ENCODE measurements around the gene TFEC.
"Not testable (repeated sequence)": the region's sequence is repeated elsewhere in the genome, so short reads cannot be mapped to it uniquely, and the experiment has no call there.

The TFEC gene

GRCh38 chr7:116024826-116025809, 5.4 kb downstream of the TFEC start:
- no peak for DNase-seq (ENCODE audit: low read depth)
- TF ChIP-seq CTCF (conservative IDR thresholded peaks at IDR 0.05; ENCODE audit: low read length) = no peak
- H3K4me3 ChIP-seq (ENCODE audit: low read length) = no peak overlapping the region

GRCh38 chr7:116021237-116021636, 9.3 kb downstream of the TFEC start:
- TF ChIP-seq CTCF (conservative IDR thresholded peaks at IDR 0.05; ENCODE audit: low read length) = no peak
- DNase-seq (ENCODE audit: low read depth) = no peak
- H3K4me3 ChIP-seq (ENCODE audit: low read length) = no peak overlapping the region

- H3K4me3 ChIP-seq (ENCODE audit: low read length) = no peak overlapping the region
- TF ChIP-seq CTCF (conservative IDR thresholded peaks at IDR 0.05; ENCODE audit: low read length) = no peak
- no peak for DNase-seq (ENCODE audit: low read depth)
These were observed 11.8 kb downstream of the TFEC start for GRCh38 chr7:116018731-116019130.

GRCh38 chr7:116013675-116014074, 16.9 kb downstream of the TFEC start:
- DNase-seq (ENCODE audit: low read depth) = no peak
- H3K4me3 ChIP-seq (ENCODE audit: low read length) = no peak overlapping the region
- TF ChIP-seq CTCF (conservative IDR thresholded peaks at IDR 0.05; ENCODE audit: low read length) = no peak

- no peak overlapping the region for H3K4me3 ChIP-seq (ENCODE audit: low read length)
- TF ChIP-seq CTCF (conservative IDR thresholded peaks at IDR 0.05; ENCODE audit: low read length) = no peak
- DNase-seq (ENCODE audit: low read depth) = no peak
These were observed 19.0 kb downstream of the TFEC start for GRCh38 chr7:116011584-116011983.

GRCh38 chr7:116004762-116005161, 25.8 kb downstream of the TFEC start:
- DNase-seq (ENCODE audit: low read depth); H3K4me3 ChIP-seq (ENCODE audit: low read length): not testable (repeated sequence)

- TF ChIP-seq CTCF (conservative IDR thresholded peaks at IDR 0.05; ENCODE audit: low read length) = no peak
- no peak for DNase-seq (ENCODE audit: low read depth)
- no peak overlapping the region for H3K4me3 ChIP-seq (ENCODE audit: low read length)
These were observed 33.3 kb downstream of the TFEC start for GRCh38 chr7:115997221-115997620.

All from AG10803 (cell line).